ENCODE measurements around the gene GPR15. TPM values are rescaled to one million over a fixed set of nuclear protein-coding genes. Genes with fewer than 3 reads are reported as not detected.

Gene GPR15
- total RNA-seq, 1 experiment from 2014 or later: not detected

DNA sequence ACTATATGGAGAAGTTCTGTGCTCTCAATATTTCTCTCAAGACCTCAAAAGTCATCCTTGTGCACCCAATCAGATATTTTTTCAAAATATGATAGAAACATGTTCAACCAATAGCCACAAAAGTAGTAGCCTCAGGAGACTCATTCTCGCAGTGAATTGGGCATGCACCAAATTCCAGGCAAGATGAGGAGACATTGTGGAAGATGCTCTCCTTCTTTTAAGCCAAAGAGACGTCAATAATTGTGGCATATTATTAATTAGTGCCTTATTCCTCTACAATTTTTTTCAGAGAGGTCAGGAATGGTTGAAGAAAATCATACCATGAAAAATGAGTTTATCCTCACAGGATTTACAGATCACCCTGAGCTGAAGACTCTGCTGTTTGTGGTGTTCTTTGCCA lies 34.4 kb upstream of the GPR15 start, which contains the start of gene OR5K2:
TSS of gene OR5K2 (plus strand) at position 301 of the 400 bp plus-strand sequence. CDS start at position 301, 0 bp downstream.
- Histone ChIP-seq H2AFZ (no peak within 1 kb of the TSS), H3F3A (ENCODE audit: insufficient read depth, low read depth) (peaks cover 6% of the 10 kb centered on the region; the same call in 1 of the 2 replicates), H3K27me3 (ENCODE audit: insufficient read depth, low read depth) (no peaks in the 10 kb centered on the region), H3K9me3 (ENCODE audit: insufficient read depth, low read depth) (no peaks in the 10 kb centered on the region), H4K20me1 (ENCODE audit: insufficient read depth) (no peaks in the 10 kb centered on the region), H3K4me1 (replicated peaks; ENCODE audit: insufficient read depth) (peaks cover 13% of the 10 kb centered on the region; the same call in 1 of the 2 replicates), H3K27ac (no peak within 1 kb of the TSS), H3K4me3 (no peak within 1 kb of the TSS), H3K36me3 (ENCODE audit: low read depth) (no peaks in the 10 kb centered on the region), H3K79me2 (ENCODE audit: low read depth) (no peaks in the 10 kb centered on the region), H3K4me2 (no peak within 1 kb of the TSS), H3K9me2 (ENCODE audit: insufficient read depth) (peaks cover 3% of the 10 kb centered on the region; the same call in 1 of the 2 replicates)
- no TSS peak for BruUV-seq (replicated peaks)
- POLR2A ChIA-PET (ENCODE audit: unreplicated experiment): no interaction called here
- DNase-seq: no peak
- CTCF ChIA-PET: interaction anchor here (0.5 kb wide), 1 partner anchor 25 kb away, joined by 4 read pairs; the partner anchor contains the start of gene CLDND1
- TF ChIP-seq, protein P1, sequence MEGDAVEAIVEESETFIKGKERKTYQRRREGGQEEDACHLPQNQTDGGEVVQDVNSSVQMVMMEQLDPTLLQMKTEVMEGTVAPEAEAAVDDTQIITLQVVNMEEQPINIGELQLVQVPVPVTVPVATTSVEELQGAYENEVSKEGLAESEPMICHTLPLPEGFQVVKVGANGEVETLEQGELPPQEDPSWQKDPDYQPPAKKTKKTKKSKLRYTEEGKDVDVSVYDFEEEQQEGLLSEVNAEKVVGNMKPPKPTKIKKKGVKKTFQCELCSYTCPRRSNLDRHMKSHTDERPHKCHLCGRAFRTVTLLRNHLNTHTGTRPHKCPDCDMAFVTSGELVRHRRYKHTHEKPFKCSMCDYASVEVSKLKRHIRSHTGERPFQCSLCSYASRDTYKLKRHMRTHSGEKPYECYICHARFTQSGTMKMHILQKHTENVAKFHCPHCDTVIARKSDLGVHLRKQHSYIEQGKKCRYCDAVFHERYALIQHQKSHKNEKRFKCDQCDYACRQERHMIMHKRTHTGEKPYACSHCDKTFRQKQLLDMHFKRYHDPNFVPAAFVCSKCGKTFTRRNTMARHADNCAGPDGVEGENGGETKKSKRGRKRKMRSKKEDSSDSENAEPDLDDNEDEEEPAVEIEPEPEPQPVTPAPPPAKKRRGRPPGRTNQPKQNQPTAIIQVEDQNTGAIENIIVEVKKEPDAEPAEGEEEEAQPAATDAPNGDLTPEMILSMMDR (conservative IDR thresholded peaks at IDR 0.05): no peak
- TF ChIP-seq EZH2 (IDR thresholded peaks at IDR 0.05; ENCODE audit: low read depth): no peak
- intact Hi-C loops (cut with micrococcal nuclease; ENCODE audit: unreplicated experiment): no loop called here

DNA sequence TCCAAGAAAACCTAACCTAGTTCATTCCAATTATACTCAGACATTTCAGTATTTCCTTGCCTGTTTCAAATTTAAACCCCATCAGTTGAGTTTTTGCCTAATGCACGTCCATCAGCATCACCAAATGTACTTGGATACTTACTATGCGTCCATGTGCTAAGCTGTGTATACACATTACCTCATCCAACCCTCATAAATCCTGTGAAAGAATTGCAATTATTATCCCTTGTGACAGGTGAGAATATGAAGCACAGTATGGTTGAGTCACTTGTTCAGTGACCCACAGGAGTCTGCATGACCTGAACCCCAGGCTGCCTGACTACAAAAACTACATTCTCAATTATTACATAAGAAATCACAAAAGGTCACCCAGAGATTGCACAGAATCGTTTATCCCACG lies 31.8 kb upstream of the GPR15 start:
- no peak overlapping the region for H3K27ac ChIP-seq
- H3F3A ChIP-seq (ENCODE audit: insufficient read depth, low read depth): peaks cover 6% of the 10 kb centered on the region; the same call in 1 of the 2 replicates
- H3K4me1 ChIP-seq (replicated peaks; ENCODE audit: insufficient read depth): peaks cover 14% of the 10 kb centered on the region; the same call in 1 of the 2 replicates
- no peak overlapping the region for H3K4me3 ChIP-seq
- peaks cover 3% of the 10 kb centered on the region; the same call in 1 of the 2 replicates for H3K9me2 ChIP-seq (ENCODE audit: insufficient read depth)
- peak in 1 of 2 experiments; percentile 67 for DNase-seq
- POLR2A ChIA-PET (ENCODE audit: unreplicated experiment): no interaction called here
- no peaks in the 10 kb centered on the region for H3K79me2 ChIP-seq (ENCODE audit: low read depth)
- BruUV-seq (replicated peaks): no TSS peak
- H2AFZ ChIP-seq: no peak overlapping the region
- no peaks in the 10 kb centered on the region for H3K27me3 ChIP-seq (ENCODE audit: insufficient read depth, low read depth)
- no peaks in the 10 kb centered on the region for H3K36me3 ChIP-seq (ENCODE audit: low read depth)
- no peak for TF ChIP-seq EZH2 (IDR thresholded peaks at IDR 0.05; ENCODE audit: low read depth)
- TF ChIP-seq, protein P1 (conservative IDR thresholded peaks at IDR 0.05): no peak
- intact Hi-C loops (cut with micrococcal nuclease; ENCODE audit: unreplicated experiment): no loop called here
- CTCF ChIA-PET: no interaction called here
- no peaks in the 10 kb centered on the region for H4K20me1 ChIP-seq (ENCODE audit: insufficient read depth)
- H3K4me2 ChIP-seq: no peak overlapping the region
- H3K9me3 ChIP-seq (ENCODE audit: insufficient read depth, low read depth): no peaks in the 10 kb centered on the region

DNA sequence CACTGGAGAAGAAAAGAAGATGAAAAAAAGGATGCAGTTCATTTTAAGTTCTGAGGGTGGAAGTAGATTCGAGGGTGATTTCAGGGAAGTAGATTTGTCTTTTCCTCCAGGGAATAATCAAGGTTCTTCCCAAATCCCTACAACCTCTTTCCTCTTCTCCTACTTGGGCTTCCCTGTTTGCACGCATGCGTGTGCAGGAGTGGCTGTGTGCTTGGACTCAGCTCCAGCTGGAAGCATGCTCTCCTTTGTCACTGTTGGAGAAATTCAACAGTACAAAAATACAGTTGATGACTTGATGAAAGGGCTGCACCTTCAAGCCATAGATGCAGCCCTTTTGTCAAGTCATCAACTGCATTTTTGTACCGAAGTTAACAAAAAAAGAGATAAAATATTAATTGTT lies 30.5 kb upstream of the GPR15 start:
- ChIA-PET CTCF (no interaction called here), POLR2A (ENCODE audit: unreplicated experiment) (interaction anchor here (0.9 kb wide), 1 partner anchor 21 kb away, joined by 5 read pairs; the partner anchor contains the start of gene CLDND1)
- Histone ChIP-seq H3K4me1 (replicated peaks; ENCODE audit: insufficient read depth) (peaks cover 14% of the 10 kb centered on the region; the same call in 1 of the 2 replicates), H3K4me3 (no peak overlapping the region), H3K4me2 (no peak overlapping the region), H3K9me2 (ENCODE audit: insufficient read depth) (peaks cover 3% of the 10 kb centered on the region; the same call in 1 of the 2 replicates), H3K27me3 (ENCODE audit: insufficient read depth, low read depth) (no peaks in the 10 kb centered on the region), H3K36me3 (ENCODE audit: low read depth) (no peaks in the 10 kb centered on the region), H3K9me3 (ENCODE audit: insufficient read depth, low read depth) (no peaks in the 10 kb centered on the region), H4K20me1 (ENCODE audit: insufficient read depth) (no peaks in the 10 kb centered on the region), H3F3A (ENCODE audit: insufficient read depth, low read depth) (peaks cover 6% of the 10 kb centered on the region; the same call in 1 of the 2 replicates), H2AFZ (no peak overlapping the region), H3K27ac (no peak overlapping the region), H3K79me2 (ENCODE audit: low read depth) (no peaks in the 10 kb centered on the region)
- no peak for DNase-seq
- intact Hi-C loops (cut with micrococcal nuclease; ENCODE audit: unreplicated experiment): no loop called here
- TF ChIP-seq EZH2 (IDR thresholded peaks at IDR 0.05; ENCODE audit: low read depth): no peak
- TF ChIP-seq, protein P1 (conservative IDR thresholded peaks at IDR 0.05): no peak
- no TSS peak for BruUV-seq (replicated peaks)

Data from PC-9 (cell line).